Mucosa of stomach (tissue), 1 donor: Measurements from ENCODE around the gene GRAMD1B.

Source experiments
- H3K27me3 ChIP-seq: one replicate; pipeline ENCODE4 v1.7.0; 2013; ENCODE audit warnings: mild to moderate bottlenecking, low read length; ENCODE audit not compliant: control insufficient read depth, insufficient read depth
- H3K36me3 ChIP-seq: one replicate; pipeline ENCODE4 v1.7.0; 2013; ENCODE audit warnings: low read length; ENCODE audit not compliant: control insufficient read depth, insufficient read depth
- H3K4me1 ChIP-seq: one replicate; pipeline ENCODE4 v1.7.0; 2013; ENCODE audit warnings: mild to moderate bottlenecking, low read length; ENCODE audit not compliant: control insufficient read depth, insufficient read depth
- H3K4me3 ChIP-seq: one replicate; pipeline ENCODE4 v1.7.0; 2013; ENCODE audit warnings: low read length
- H3K9ac ChIP-seq: one replicate; pipeline ENCODE4 v1.7.0; 2013; ENCODE audit warnings: mild to moderate bottlenecking, low read length, moderate library complexity
- H3K9me3 ChIP-seq: one replicate; pipeline ENCODE4 v1.7.0; 2013; ENCODE audit warnings: mild to moderate bottlenecking, low read length, moderate library complexity; ENCODE audit not compliant: control insufficient read depth
- donor health status: Pancreatic carcinoma.

The GRAMD1B gene

DNA sequence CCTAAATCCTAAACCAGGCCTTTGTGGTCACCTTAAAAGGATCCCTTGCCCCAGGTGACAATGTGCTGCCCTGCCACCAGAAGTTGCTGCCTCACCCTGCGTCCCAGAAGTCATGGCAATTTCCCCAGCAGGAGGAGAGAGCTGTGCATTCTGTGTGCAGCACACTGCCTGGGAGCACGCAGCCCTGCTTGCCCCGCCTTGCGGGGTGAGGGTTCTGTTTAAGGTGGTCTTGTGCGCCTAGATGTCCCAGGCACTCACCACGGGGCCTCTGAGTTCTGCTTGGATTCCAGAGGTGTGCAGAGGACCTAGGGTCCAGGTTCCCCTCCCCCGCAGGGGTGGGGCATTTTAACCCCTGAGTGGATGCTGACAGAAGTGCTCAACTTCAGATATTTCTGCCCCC, 95.0 kb downstream of the GRAMD1B start:
- Histone ChIP-seq H3K9me3 (no peaks in the 10 kb centered on the region), H3K4me1 (peaks cover 14% of the 10 kb centered on the region), H3K36me3 (no peaks in the 10 kb centered on the region), H3K4me3 (no peak overlapping the region), H3K9ac (peak overlapping the region; percentile 61), H3K27me3 (peaks cover 10% of the 10 kb centered on the region)

DNA sequence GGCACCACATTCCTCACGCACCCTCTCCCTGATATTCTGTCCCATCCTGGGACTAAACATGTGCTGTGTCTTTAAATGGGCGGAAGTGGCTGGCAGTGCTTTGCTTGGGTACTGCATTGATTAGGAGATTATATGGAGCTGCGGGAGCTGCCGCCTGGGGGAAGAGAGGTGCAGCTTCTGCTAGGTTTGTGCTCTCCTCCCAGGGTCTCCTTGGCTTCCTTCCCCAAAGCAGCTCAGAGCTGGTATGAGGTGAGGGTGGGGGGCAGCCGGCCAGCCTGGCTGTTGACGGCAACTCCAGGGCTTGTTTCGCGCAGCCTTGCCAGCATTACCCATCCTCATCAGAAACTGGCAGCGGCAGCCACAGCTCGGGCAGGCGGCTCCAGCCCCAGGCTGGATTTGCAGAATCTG, 95.4 kb downstream of the GRAMD1B start:
- H3K4me1 ChIP-seq: peaks cover 14% of the 10 kb centered on the region
- peak overlapping the region; percentile 61 for H3K9ac ChIP-seq
- peaks cover 10% of the 10 kb centered on the region for H3K27me3 ChIP-seq
- H3K4me3 ChIP-seq: peak overlapping the region; percentile 12
- no peaks in the 10 kb centered on the region for H3K9me3 ChIP-seq
- H3K36me3 ChIP-seq: no peaks in the 10 kb centered on the region

- Histone ChIP-seq H3K9ac (peak overlapping the region; percentile 61), H3K4me3 (peak overlapping the region; percentile 12), H3K27me3 (peaks cover 10% of the 10 kb centered on the region), H3K4me1 (peaks cover 21% of the 10 kb centered on the region), H3K9me3 (no peaks in the 10 kb centered on the region), H3K36me3 (no peaks in the 10 kb centered on the region)
These were observed 96.1 kb downstream of the GRAMD1B start for GRCh38 chr11:123526027-123526805.

- Histone ChIP-seq H3K4me3 (no peak overlapping the region), H3K4me1 (peaks cover 24% of the 10 kb centered on the region), H3K36me3 (no peaks in the 10 kb centered on the region), H3K9me3 (no peaks in the 10 kb centered on the region), H3K27me3 (peaks cover 10% of the 10 kb centered on the region), H3K9ac (no peak overlapping the region)
These were observed 96.8 kb downstream of the GRAMD1B start for GRCh38 chr11:123526918-123527317.

GRCh38 chr11:123527526-123527925, 97.5 kb downstream of the GRAMD1B start:
- Histone ChIP-seq H3K27me3 (peaks cover 10% of the 10 kb centered on the region), H3K4me1 (peaks cover 24% of the 10 kb centered on the region), H3K4me3 (no peak overlapping the region), H3K36me3 (no peaks in the 10 kb centered on the region), H3K9ac (no peak overlapping the region), H3K9me3 (no peaks in the 10 kb centered on the region)

DNA sequence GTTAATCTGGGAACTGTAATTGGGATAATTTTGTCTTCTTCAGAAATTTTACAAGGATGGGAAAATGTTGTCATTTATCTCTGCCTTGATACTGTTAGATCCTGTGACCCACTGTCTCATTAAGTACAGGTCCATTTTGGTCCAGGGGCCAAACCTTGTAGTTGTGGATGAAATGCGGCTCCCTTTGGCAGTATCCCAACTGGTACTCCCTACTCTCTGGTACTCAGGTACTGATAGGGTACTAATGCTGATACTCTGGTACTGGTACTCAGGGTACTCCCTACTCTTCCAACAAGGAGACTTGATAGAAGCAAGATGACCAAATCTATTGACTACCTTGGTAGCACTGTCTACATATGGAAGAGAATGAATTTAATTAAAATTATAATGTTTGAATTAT, 97.9 kb downstream of the GRAMD1B start:
- peaks cover 10% of the 10 kb centered on the region for H3K27me3 ChIP-seq
- H3K36me3 ChIP-seq: no peaks in the 10 kb centered on the region
- no peak overlapping the region for H3K4me3 ChIP-seq
- peaks cover 24% of the 10 kb centered on the region for H3K4me1 ChIP-seq
- no peak overlapping the region for H3K9ac ChIP-seq
- H3K9me3 ChIP-seq: no peaks in the 10 kb centered on the region

DNA sequence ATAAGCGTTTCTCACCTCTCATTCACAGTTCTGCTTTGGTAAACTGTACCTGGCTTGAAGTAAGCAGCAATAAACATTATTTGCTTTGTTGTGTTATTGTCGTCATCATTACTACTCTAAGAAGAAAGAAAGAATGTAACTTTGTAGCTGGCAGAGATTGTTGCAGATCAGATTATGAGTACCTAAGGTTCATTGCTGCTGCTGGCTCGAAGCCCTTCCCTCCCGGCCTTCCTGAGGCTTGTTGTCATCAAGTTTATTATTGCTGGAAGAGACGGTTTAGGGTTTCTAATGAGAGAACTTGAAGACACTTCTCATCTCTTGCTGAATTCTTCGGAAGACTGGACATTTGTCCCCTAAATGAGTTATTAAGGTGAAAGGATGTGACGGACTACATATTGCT, 101.3 kb downstream of the GRAMD1B start:
- no peak overlapping the region for H3K4me3 ChIP-seq
- H3K27me3 ChIP-seq: peaks cover under 1% of the 10 kb centered on the region
- no peaks in the 10 kb centered on the region for H3K36me3 ChIP-seq
- H3K9me3 ChIP-seq: no peaks in the 10 kb centered on the region
- peaks cover 9% of the 10 kb centered on the region for H3K4me1 ChIP-seq
- H3K9ac ChIP-seq: no peak overlapping the region

DNA sequence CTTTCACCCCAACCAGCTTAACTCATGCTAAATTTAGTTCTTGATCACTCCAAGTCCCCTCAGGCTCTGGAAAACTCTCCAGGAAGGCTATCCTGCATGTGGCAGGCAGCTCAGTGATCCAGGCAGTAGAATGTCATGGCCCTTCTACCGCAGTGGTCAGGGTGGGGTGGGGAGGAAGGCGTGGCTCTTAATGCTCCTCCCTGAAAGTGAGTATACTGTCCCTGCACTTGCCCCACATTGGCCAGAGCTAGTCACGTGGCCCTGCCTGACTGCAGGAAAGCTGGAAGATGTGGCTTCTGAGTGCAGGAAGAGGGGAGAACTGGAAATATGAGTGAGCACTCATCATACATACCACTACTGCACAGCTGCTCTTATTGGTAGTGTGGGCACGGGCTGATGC, 102.1 kb downstream of the GRAMD1B start:
- Histone ChIP-seq H3K9ac (no peak overlapping the region), H3K27me3 (no peaks in the 10 kb centered on the region), H3K4me1 (peaks cover 9% of the 10 kb centered on the region), H3K9me3 (no peaks in the 10 kb centered on the region), H3K36me3 (no peaks in the 10 kb centered on the region), H3K4me3 (no peak overlapping the region)

- H3K4me3 ChIP-seq: no peak overlapping the region
- no peaks in the 10 kb centered on the region for H3K27me3 ChIP-seq
These were observed 105.3 kb downstream of the GRAMD1B start for GRCh38 chr11:123535401-123535800.

DNA sequence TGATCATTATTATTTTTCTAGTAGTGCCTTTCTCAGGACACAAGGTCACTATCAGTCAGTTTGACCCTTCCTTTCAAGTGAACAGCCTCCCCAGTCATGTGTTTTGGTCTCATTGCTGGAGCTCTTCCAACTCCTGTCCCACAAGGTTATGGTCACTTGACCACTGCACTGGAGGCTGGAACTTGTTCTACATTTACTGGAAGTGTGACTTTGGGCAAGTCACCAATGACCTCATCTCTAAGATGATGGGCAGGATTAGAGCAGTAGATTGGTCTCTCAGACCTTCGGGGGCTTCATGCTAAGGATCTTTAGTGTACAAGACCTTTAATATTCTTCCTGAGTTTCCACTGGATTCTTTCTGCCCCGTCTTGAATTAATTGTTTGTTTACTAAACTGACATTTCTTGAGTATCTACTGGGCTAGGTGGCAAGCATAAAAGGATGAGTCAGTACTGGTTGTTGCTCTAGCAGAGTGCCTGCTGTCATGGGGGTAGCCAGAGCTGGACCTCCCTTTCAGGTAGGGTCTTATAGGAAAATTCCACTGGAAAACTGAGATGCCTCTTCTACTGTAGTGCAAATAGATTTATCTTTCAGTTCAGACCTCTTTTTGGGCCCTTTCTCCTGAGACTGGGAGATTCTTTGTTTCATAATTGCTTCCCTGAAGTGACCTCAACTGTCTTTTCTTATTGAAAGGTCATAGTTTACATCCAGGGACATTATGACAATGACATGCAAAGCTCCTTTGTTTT, 106.8 kb downstream of the GRAMD1B start:
- no peaks in the 10 kb centered on the region for H3K36me3 ChIP-seq
- no peaks in the 10 kb centered on the region for H3K9me3 ChIP-seq
- no peak overlapping the region for H3K9ac ChIP-seq
- no peak overlapping the region for H3K4me3 ChIP-seq
- no peaks in the 10 kb centered on the region for H3K4me1 ChIP-seq
- no peaks in the 10 kb centered on the region for H3K27me3 ChIP-seq

More at GRCh38 chr11:123535401-123535800, 105.3 kb downstream of the GRAMD1B start:
- H3K4me1 ChIP-seq: peaks cover 9% of the 10 kb centered on the region
- no peaks in the 10 kb centered on the region for H3K36me3 ChIP-seq
- no peak overlapping the region for H3K9ac ChIP-seq
- H3K9me3 ChIP-seq: no peaks in the 10 kb centered on the region

DNA sequence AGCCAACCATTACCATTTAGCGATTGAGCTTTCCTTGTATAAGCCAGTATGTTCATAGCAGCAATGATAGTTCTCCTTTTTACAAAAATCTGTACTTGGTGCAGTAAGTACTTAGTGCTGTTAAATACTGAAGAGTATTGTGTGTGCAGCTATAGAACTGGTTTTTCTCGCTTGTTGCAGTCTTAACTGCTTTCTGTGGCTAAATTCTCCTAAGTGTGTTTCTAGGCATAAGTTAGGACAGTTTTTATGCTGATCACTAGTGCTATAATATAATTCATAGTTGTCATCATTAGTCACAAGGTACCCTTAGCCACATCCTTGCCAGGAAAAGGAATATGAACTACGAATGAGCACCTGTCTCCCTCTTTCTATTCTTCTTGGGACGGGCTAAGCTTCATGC, 107.7 kb downstream of the GRAMD1B start:
- no peak overlapping the region for H3K4me3 ChIP-seq
- no peaks in the 10 kb centered on the region for H3K27me3 ChIP-seq
- H3K4me1 ChIP-seq: no peaks in the 10 kb centered on the region
- no peaks in the 10 kb centered on the region for H3K36me3 ChIP-seq
- no peak overlapping the region for H3K9ac ChIP-seq
- H3K9me3 ChIP-seq: no peaks in the 10 kb centered on the region

- Histone ChIP-seq H3K9ac (no peak overlapping the region), H3K27me3 (no peaks in the 10 kb centered on the region), H3K4me3 (no peak overlapping the region), H3K9me3 (no peaks in the 10 kb centered on the region), H3K36me3 (no peaks in the 10 kb centered on the region), H3K4me1 (peaks cover 12% of the 10 kb centered on the region)
These were observed 113.7 kb downstream of the GRAMD1B start for GRCh38 chr11:123543797-123544196.
